DND-41 (cell line): ENCODE measurements around the gene FRYL.
"Not testable (repeated sequence)": the region's sequence is repeated elsewhere in the genome, so short reads cannot be mapped to it uniquely, and the experiment has no call there.

ENCODE experiments used
- ATAC-seq: fragments of 200-7000 bp; cut with Tn5 transposase; 3 replicates; pipeline ENCODE4 v1.9.1; 2021; ENCODE audit warnings: low read depth; ENCODE audit not compliant: insufficient read depth
- DNase-seq: peaks from one replicate; pipeline ENCODE4 v3.0.0-alpha.2; 2020
- H2AFZ ChIP-seq: 2 replicates; pipeline ENCODE4 v1.6.0; 2012; ENCODE audit warnings: low read depth, low read length
- H3K27ac ChIP-seq: 2 replicates; pipeline ENCODE4 v1.5.1; 2012; ENCODE audit warnings: low read length, inconsistent platforms
- H3K27me3 ChIP-seq: fragments of 200-600 bp; sonication (generic); 2 replicates; pipeline ENCODE4 v1.6.0; 2012; ENCODE audit warnings: low read length, mild to moderate bottlenecking, inconsistent platforms; ENCODE audit not compliant: insufficient read depth, poor library complexity
- H3K36me3 ChIP-seq: 2 replicates; pipeline ENCODE4 v1.5.1; 2012; ENCODE audit warnings: low read length, inconsistent platforms; ENCODE audit not compliant: insufficient read depth
- H3K4me1 ChIP-seq: 2 replicates; pipeline ENCODE4 v1.5.1; 2012; ENCODE audit warnings: mild to moderate bottlenecking, low read length; ENCODE audit not compliant: insufficient read depth
- H3K4me2 ChIP-seq: 2 replicates; pipeline ENCODE4 v1.6.0; 2012; ENCODE audit warnings: mild to moderate bottlenecking, moderate library complexity, low read length, inconsistent platforms; ENCODE audit not compliant: insufficient read depth
- H3K4me3 ChIP-seq, 2 experiments: fragments of 200-600 bp in 1 of 2; shearing (Covaris generic) in 1 of 2; 2 replicates each; pipeline ENCODE4 v1.5.1; 2012 to 2016; ENCODE audit warnings: inconsistent platforms in 2 of 2, low read length in 2 of 2, mild to moderate bottlenecking in 2 of 2, low read depth in 1 of 2, moderate library complexity in 1 of 2
- H3K79me2 ChIP-seq: 2 replicates; pipeline ENCODE4 v1.6.0; 2012; ENCODE audit warnings: low read length, inconsistent platforms; ENCODE audit not compliant: insufficient read depth
- H3K9ac ChIP-seq: 2 replicates; pipeline ENCODE4 v1.6.0; 2012; ENCODE audit warnings: low read depth, mild to moderate bottlenecking, inconsistent platforms, low read length, moderate library complexity
- H3K9me3 ChIP-seq: 2 replicates; pipeline ENCODE4 v1.5.1; 2012; ENCODE audit warnings: low read length, moderate library complexity, mild to moderate bottlenecking, inconsistent platforms; ENCODE audit not compliant: insufficient read depth, severe bottlenecking
- H4K20me1 ChIP-seq: 2 replicates; pipeline ENCODE4 v1.6.0; 2012; ENCODE audit warnings: low read length; ENCODE audit not compliant: insufficient read depth
- EZH2 ChIP-seq: IDR thresholded peaks from 3 replicates; pipeline ENCODE4 v1.6.1; 2012; ENCODE audit warnings: borderline replicate concordance, low read depth, mild to moderate bottlenecking, moderate library complexity, low read length, inconsistent platforms; ENCODE audit not compliant: severe bottlenecking
- TF ChIP-seq, protein P1 (sequence below): IDR thresholded peaks from 2 replicates; pipeline ENCODE4 v1.5.1; 2012; ENCODE audit warnings: borderline replicate concordance, low read length, moderate library complexity, mild to moderate bottlenecking; ENCODE audit not compliant: poor library complexity, severe bottlenecking; ENCODE audit errors: extremely low read depth

The FRYL gene

DNA sequence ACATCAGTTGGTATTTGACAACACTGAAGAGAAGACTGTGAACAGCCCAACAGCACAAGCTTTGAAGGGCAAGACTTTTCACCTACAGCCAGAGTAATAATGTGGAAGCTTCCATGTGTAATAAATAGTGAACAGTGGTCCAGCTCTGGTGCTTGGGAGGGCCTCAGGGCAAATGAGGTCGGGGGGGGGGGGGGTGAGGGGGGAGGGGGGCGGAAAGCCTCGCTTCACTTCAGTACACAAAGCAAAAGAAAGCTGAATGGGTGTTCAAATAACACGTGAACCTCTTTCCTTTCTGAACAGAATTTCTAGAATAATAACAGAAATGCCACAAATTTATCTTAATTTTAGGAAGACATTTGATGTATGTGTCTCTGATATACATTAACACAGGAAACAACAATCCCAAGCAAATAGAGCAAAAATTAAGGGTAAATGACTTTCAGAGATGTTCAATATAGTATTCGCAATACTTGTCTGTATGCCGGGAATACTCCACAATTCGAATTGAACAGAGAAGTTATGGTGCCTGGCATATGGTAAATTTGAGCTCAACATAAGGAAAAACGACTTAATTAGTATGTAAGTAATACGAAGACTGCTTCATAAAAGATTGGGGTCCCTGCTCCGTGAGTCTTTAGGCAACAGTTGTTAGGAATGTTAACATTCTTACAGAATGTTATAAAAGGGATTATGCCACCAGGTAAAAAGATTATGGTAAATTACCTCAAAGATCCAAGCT, 92.6 kb downstream of the FRYL start:
- no peak overlapping the region for H3K27ac ChIP-seq
- peaks cover 3% of the 10 kb centered on the region; the same call in 1 of the 2 replicates for H3K36me3 ChIP-seq
- ATAC-seq (no peak), DNase-seq (no peak)
- peaks cover 25% of the 10 kb centered on the region for H4K20me1 ChIP-seq
- H3K27me3 ChIP-seq: no peaks in the 10 kb centered on the region
- H2AFZ ChIP-seq: no peak overlapping the region
- H3K4me1 ChIP-seq: no peaks in the 10 kb centered on the region
- H3K79me2 ChIP-seq: peaks cover 93% of the 10 kb centered on the region
- no peaks in the 10 kb centered on the region for H3K9me3 ChIP-seq
- H3K4me3 ChIP-seq: no peak overlapping the region
- TF ChIP-seq, protein P1, sequence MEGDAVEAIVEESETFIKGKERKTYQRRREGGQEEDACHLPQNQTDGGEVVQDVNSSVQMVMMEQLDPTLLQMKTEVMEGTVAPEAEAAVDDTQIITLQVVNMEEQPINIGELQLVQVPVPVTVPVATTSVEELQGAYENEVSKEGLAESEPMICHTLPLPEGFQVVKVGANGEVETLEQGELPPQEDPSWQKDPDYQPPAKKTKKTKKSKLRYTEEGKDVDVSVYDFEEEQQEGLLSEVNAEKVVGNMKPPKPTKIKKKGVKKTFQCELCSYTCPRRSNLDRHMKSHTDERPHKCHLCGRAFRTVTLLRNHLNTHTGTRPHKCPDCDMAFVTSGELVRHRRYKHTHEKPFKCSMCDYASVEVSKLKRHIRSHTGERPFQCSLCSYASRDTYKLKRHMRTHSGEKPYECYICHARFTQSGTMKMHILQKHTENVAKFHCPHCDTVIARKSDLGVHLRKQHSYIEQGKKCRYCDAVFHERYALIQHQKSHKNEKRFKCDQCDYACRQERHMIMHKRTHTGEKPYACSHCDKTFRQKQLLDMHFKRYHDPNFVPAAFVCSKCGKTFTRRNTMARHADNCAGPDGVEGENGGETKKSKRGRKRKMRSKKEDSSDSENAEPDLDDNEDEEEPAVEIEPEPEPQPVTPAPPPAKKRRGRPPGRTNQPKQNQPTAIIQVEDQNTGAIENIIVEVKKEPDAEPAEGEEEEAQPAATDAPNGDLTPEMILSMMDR: no peak
- no peak for TF ChIP-seq EZH2
- H3K9ac ChIP-seq: no peak overlapping the region
- H3K4me2 ChIP-seq: no peak overlapping the region

DNA sequence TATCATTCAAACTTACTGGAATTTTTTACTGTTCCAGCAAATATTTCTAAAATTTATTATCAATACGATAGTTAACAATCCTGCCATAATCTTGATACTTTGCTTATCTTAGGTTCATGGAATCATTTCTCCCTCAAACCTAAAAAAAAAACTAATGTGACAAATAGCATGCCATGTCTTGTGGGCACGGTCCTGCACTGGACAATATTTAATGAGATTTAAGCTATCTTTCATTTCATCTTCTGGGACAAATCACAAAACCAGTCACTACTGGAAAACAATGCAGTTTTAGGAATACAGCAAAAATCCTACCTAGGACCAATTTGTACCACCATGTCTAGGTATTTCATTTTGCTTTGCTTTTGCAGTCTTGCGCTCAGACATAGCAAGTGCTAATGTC, 93.7 kb downstream of the FRYL start:
- Histone ChIP-seq H3K4me1 (no peaks in the 10 kb centered on the region), H3K4me3 (no peak overlapping the region), H3K27me3 (no peaks in the 10 kb centered on the region), H4K20me1 (peaks cover 23% of the 10 kb centered on the region), H2AFZ (no peak overlapping the region), H3K9ac (no peak overlapping the region), H3K79me2 (peaks cover 91% of the 10 kb centered on the region), H3K4me2 (no peak overlapping the region), H3K27ac (no peak overlapping the region), H3K36me3 (peaks cover 3% of the 10 kb centered on the region; the same call in 1 of the 2 replicates), H3K9me3 (no peaks in the 10 kb centered on the region)
- TF ChIP-seq, protein P1: no peak
- no peak for TF ChIP-seq EZH2
- no peak for DNase-seq
- ATAC-seq: no peak

DNA sequence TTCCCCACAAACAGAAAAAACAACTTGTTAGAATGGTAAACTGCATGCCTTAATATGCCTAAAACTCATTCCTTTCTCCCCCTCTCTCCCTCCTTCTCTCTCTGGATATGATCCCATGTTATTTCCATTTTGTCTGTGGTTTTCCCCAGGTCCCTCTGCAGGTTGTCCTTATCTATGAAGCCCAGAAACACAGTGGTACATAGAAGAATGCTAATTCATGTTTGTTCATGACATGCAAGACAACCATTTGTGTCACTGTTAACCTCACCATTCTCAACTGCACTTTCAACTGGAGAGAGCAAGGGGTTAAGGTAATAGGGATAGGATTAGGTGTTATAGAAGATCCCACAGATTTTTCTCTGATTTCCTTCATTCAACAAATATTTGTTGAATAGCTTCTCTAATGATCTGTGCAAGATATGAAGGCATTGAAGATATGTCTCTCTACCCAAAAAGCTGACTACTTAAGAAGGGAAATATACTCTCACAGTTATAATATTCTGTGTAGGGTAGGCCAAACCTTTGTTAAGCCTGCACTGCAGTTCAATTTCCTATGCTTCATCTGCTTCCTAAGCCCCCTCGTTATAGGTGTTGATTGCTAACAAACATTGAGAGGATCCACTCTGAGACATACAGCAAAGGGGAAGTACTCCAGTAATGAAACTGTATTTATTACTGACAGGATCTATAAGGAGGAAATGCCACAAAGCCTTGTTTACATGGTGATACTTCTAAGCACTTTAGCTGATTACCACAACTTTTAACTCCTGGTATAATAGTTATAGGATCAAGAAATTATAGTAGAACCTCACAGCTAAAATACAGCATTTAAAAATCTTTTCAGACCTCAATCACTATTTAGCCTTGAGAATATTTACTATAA, 96.1 kb downstream of the FRYL start:
- no peak for DNase-seq
- Histone ChIP-seq H3K27me3 (no peaks in the 10 kb centered on the region), H3K9me3 (no peaks in the 10 kb centered on the region), H3K9ac (no peak overlapping the region), H3K4me1 (no peaks in the 10 kb centered on the region), H4K20me1 (peaks cover 18% of the 10 kb centered on the region), H2AFZ (no peak overlapping the region), H3K4me3 (no peak overlapping the region), H3K4me2 (no peak overlapping the region), H3K27ac (no peak overlapping the region), H3K36me3 (peaks cover 3% of the 10 kb centered on the region; the same call in 1 of the 2 replicates), H3K79me2 (peaks cover 91% of the 10 kb centered on the region)
- no peak for TF ChIP-seq EZH2
- TF ChIP-seq, protein P1: no peak
- ATAC-seq: peak; percentile 19; the same call in 1 of the 3 replicates

DNA sequence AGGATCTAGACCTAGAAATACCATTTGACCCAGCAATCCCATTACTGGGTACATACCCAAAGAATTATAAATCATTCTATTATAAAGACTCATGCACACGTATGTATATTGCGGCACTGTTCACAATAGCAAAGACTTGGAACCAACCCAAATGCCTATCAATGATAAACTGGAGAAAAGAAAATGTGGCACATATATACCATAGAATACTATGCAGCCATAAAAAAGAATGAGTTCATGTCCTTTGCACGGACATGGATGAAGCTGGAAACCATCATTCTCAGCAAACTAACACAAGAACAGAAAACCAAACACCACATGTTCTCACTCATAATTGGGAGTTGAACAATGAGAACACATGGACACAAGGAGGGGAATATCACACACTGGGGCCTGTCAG, 97.2 kb downstream of the FRYL start:
- H3K9me3 ChIP-seq, H3K27me3 ChIP-seq, H3K4me3 ChIP-seq, ATAC-seq, H3K4me2 ChIP-seq, H3K4me1 ChIP-seq, H3K36me3 ChIP-seq, H3K9ac ChIP-seq, DNase-seq, H3K27ac ChIP-seq, H2AFZ ChIP-seq: not testable (repeated sequence)
- peaks cover 92% of the 10 kb centered on the region for H3K79me2 ChIP-seq
- peaks cover 18% of the 10 kb centered on the region for H4K20me1 ChIP-seq
